Caco-2 (cell line): ENCODE data around the gene RPL22. TPM values are rescaled to one million over a fixed set of nuclear protein-coding genes. Genes with fewer than 3 reads are reported as not detected.

Experiments
- BruUV-seq: library from RNA; stranded (reverse); fragments of 400-500 nt; replicated peaks from 2 replicates; lab custom pipeline; 2021; lab: Mats Ljungman, UMichigan
- CTCF ChIA-PET: fragments of 300-600 bp; sonication (Branson Sonifier 250); formaldehyde crosslinking; loops from one replicate; lab custom pipeline; 2022; ENCODE audit warnings: antibody characterized with exemption; lab: Charles Lee
- POLR2A ChIA-PET: fragments of 300-600 bp; sonication (Branson Sonifier 250); formaldehyde crosslinking; loops from one replicate; lab custom pipeline; 2022; ENCODE audit warnings: antibody characterized with exemption; lab: Charles Lee
- DNase-seq, 2 experiments: peaks; one replicate each; pipeline versions ENCODE4 v3.0.0 to v3.0.0-alpha.2; 2020 to 2022
- H3K27me3 ChIP-seq: replicated peaks from 2 replicates; pipeline ENCODE4 v1.6.0; 2011; ENCODE audit warnings: low read length; ENCODE audit not compliant: control insufficient read depth, insufficient read depth
- H3K36me3 ChIP-seq: 2 replicates; pipeline ENCODE4 v1.5.1; 2011; ENCODE audit warnings: low read length; ENCODE audit not compliant: control insufficient read depth, insufficient read depth
- H3K4me1 ChIP-seq: fragments of 250-450 bp; sonication (Bioruptor Pico); 2 replicates; pipeline ENCODE4 v1.5.1; 2020; ENCODE audit warnings: mild to moderate bottlenecking
- H3K4me3 ChIP-seq: 2 replicates; pipeline ENCODE4 v1.5.1; 2011; ENCODE audit warnings: low read depth, mild to moderate bottlenecking, control low read depth, low read length
- H3K9me3 ChIP-seq: fragments of 250-450 bp; sonication (Bioruptor Pico); 2 replicates; pipeline ENCODE4 v1.5.1; 2020; ENCODE audit warnings: mild to moderate bottlenecking, moderate library complexity
- H3K27ac Mint-ChIP-seq: one replicate; pipeline ENCODE4 v1.8.0; 2022; ENCODE audit warnings: mixed read lengths; ENCODE audit not compliant: unreplicated experiment
- H3K27me3 Mint-ChIP-seq: one replicate; pipeline ENCODE4 v1.8.0; 2022; ENCODE audit warnings: mixed read lengths; ENCODE audit not compliant: insufficient read depth, unreplicated experiment
- H3K36me3 Mint-ChIP-seq: one replicate; pipeline ENCODE4 v1.8.0; 2022; ENCODE audit warnings: mild to moderate bottlenecking, mixed read lengths; ENCODE audit not compliant: insufficient read depth, unreplicated experiment
- H3K4me1 Mint-ChIP-seq: one replicate; pipeline ENCODE4 v1.8.0; 2022; ENCODE audit warnings: low read depth, mixed read lengths; ENCODE audit not compliant: unreplicated experiment
- H3K4me3 Mint-ChIP-seq: one replicate; pipeline ENCODE4 v1.8.0; 2022; ENCODE audit warnings: mild to moderate bottlenecking, moderate library complexity, mixed read lengths; ENCODE audit not compliant: unreplicated experiment
- H3K9me3 Mint-ChIP-seq: one replicate; pipeline ENCODE4 v1.8.0; 2022; ENCODE audit warnings: mixed read lengths; ENCODE audit not compliant: unreplicated experiment
- intact Hi-C: fragments of 100-400 bp; cut with micrococcal nuclease; formaldehyde crosslinking; loops from one replicate; pipeline ENCODE4 v1.10.0; 2022; ENCODE audit not compliant: unreplicated experiment
- total RNA-seq: library from RNA; stranded (reverse); gene quantifications from 2 replicates; pipeline ENCODE4 v1.2.3, GENCODE V29; 2022
- TF ChIP-seq, protein P1 (sequence below), 2 experiments: fragments of 200-600 bp in 1 of 2; IDR thresholded peaks; 1 replicate in 1 of 2; 2 replicates in 1 of 2; pipeline versions ENCODE4 v1.5.1 to v1.8.0; 2011 to 2022; ENCODE audit warnings: antibody characterized with exemption in 1 of 2, control low read depth in 1 of 2, inconsistent platforms in 1 of 2, low read depth in 1 of 2, low read length in 1 of 2, mild to moderate bottlenecking in 1 of 2, moderate library complexity in 1 of 2; ENCODE audit not compliant: insufficient read depth in 1 of 2, severe bottlenecking in 1 of 2, unreplicated experiment in 1 of 2

The RPL22 gene
- total RNA-seq, 1 experiment from 2014 or later: 406 TPM

- H3K4me3 ChIP-seq: peak overlapping the region; percentile 58
- H3K4me1 ChIP-seq: 0 out of 2 replicates have a peak, but pooled peaks cover 12% of the 10 kb centered on the region
- no peaks in the 10 kb centered on the region for H3K4me1 Mint-ChIP-seq
- peak overlapping the region; percentile 74 for H3K4me3 Mint-ChIP-seq
- H3K9me3 ChIP-seq: no peaks in the 10 kb centered on the region
- ChIA-PET POLR2A (interaction anchor here (0.6 to 1.7 kb wide), 4 partner anchors 10 to 102 kb away, joined by 3 to 6 read pairs (median 4); partner anchors contain the start of gene RNF207), CTCF (interaction anchor here (1.0 kb wide), 1 partner anchor 29 kb away, joined by 5 read pairs; no protein-coding TSS in a partner anchor)
- no peaks in the 10 kb centered on the region for H3K27me3 Mint-ChIP-seq
- H3K9me3 Mint-ChIP-seq: no peaks in the 10 kb centered on the region
- H3K27ac Mint-ChIP-seq: peak overlapping the region; percentile 69
- BruUV-seq: no TSS peak
- no peaks in the 10 kb centered on the region for H3K27me3 ChIP-seq
- TF ChIP-seq, protein P1, sequence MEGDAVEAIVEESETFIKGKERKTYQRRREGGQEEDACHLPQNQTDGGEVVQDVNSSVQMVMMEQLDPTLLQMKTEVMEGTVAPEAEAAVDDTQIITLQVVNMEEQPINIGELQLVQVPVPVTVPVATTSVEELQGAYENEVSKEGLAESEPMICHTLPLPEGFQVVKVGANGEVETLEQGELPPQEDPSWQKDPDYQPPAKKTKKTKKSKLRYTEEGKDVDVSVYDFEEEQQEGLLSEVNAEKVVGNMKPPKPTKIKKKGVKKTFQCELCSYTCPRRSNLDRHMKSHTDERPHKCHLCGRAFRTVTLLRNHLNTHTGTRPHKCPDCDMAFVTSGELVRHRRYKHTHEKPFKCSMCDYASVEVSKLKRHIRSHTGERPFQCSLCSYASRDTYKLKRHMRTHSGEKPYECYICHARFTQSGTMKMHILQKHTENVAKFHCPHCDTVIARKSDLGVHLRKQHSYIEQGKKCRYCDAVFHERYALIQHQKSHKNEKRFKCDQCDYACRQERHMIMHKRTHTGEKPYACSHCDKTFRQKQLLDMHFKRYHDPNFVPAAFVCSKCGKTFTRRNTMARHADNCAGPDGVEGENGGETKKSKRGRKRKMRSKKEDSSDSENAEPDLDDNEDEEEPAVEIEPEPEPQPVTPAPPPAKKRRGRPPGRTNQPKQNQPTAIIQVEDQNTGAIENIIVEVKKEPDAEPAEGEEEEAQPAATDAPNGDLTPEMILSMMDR (IDR thresholded peaks at IDR 0.05; ENCODE audit: insufficient read depth in 1 of 2, low read depth in 1 of 2, low read length in 1 of 2, severe bottlenecking in 1 of 2, unreplicated experiment in 1 of 2): no peak
- H3K36me3 ChIP-seq: peaks cover 2% of the 10 kb centered on the region; the same call in 1 of the 2 replicates
- DNase-seq: peak in 1 of 2 experiments; percentile 32
- peaks cover 35% of the 10 kb centered on the region for H3K36me3 Mint-ChIP-seq
- intact Hi-C loops: loop anchor here (5.0 kb wide), 1 partner anchor 38 kb away; the partner anchor contains the start of gene RPL22
These were observed 35.9 kb upstream of the RPL22 start for GRCh38 chr1:6235296-6235677.

- Mint-ChIP-seq H3K27ac (peak overlapping the region; percentile 69), H3K27me3 (no peaks in the 10 kb centered on the region), H3K9me3 (no peaks in the 10 kb centered on the region), H3K36me3 (peaks cover 40% of the 10 kb centered on the region), H3K4me3 (peak overlapping the region; percentile 74), H3K4me1 (no peaks in the 10 kb centered on the region)
- Histone ChIP-seq H3K36me3 (peaks cover 2% of the 10 kb centered on the region; the same call in 1 of the 2 replicates), H3K4me3 (peak overlapping the region; percentile 58), H3K27me3 (no peaks in the 10 kb centered on the region), H3K9me3 (no peaks in the 10 kb centered on the region), H3K4me1 (0 out of 2 replicates have a peak, but pooled peaks cover 8% of the 10 kb centered on the region)
- TF ChIP-seq, protein P1 (IDR thresholded peaks at IDR 0.05; ENCODE audit: insufficient read depth in 1 of 2, low read depth in 1 of 2, low read length in 1 of 2, severe bottlenecking in 1 of 2, unreplicated experiment in 1 of 2): no peak
- intact Hi-C loops: loop anchor here (5.0 kb wide), 1 partner anchor 37 kb away; the partner anchor contains the start of gene RPL22
- POLR2A ChIA-PET: interaction anchor here (1.7 kb wide), 1 partner anchor 29 kb away, joined by 6 read pairs; the partner anchor contains the start of gene RNF207
- BruUV-seq: no TSS peak
- no peak for DNase-seq
- CTCF ChIA-PET: interaction anchor here (0.7 to 1.0 kb wide), 2 partner anchors 11 to 28 kb away, joined by 4 to 5 read pairs; no protein-coding TSS in a partner anchor
These were observed 35.3 kb upstream of the RPL22 start for GRCh38 chr1:6234502-6235295.

DNA sequence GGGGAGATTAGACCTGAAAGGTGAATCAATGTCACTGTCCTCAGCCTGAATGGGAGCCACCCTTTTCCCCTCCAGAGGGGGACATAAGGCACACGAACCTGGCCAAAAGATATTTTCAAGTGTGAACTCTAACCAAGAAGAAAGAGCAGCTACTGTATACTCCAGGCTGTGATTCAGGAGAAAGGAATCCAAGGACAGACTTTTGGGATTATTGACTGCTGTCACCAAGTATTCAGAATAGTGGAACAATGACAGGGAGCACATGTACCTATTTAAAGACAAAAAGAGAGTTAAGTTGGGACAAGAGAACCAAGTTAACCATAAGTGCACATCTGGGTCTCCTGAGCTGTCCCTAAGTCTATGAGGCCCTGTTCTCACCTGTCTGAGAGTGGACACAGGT, 34.0 kb upstream of the RPL22 start:
- Mint-ChIP-seq H3K36me3 (peaks cover 50% of the 10 kb centered on the region), H3K9me3 (no peaks in the 10 kb centered on the region), H3K27me3 (no peaks in the 10 kb centered on the region), H3K4me1 (no peaks in the 10 kb centered on the region), H3K4me3 (no peak overlapping the region), H3K27ac (no peak overlapping the region)
- Histone ChIP-seq H3K27me3 (no peaks in the 10 kb centered on the region), H3K4me1 (0 out of 2 replicates have a peak, but pooled peaks cover 5% of the 10 kb centered on the region), H3K4me3 (no peak overlapping the region), H3K9me3 (no peaks in the 10 kb centered on the region), H3K36me3 (peaks cover 2% of the 10 kb centered on the region; the same call in 1 of the 2 replicates)
- POLR2A ChIA-PET: no interaction called here
- BruUV-seq: no TSS peak
- TF ChIP-seq, protein P1 (IDR thresholded peaks at IDR 0.05; ENCODE audit: insufficient read depth in 1 of 2, low read depth in 1 of 2, low read length in 1 of 2, severe bottlenecking in 1 of 2, unreplicated experiment in 1 of 2): no peak
- DNase-seq: no peak
- intact Hi-C loops: no loop called here
- CTCF ChIA-PET: interaction anchor here (1.2 kb wide), 1 partner anchor 35 kb away, joined by 3 read pairs; no protein-coding TSS in a partner anchor
